ENCODE results near the gene KRTAP4-4.
"Not testable (repeated sequence)": the region's sequence is repeated elsewhere in the genome, so short reads cannot be mapped to it uniquely, and the experiment has no call there.

The KRTAP4-4 gene

GRCh38 chr17:41151525-41151924 is 9.0 kb downstream of the KRTAP4-4 start:
- TF ChIP-seq CTCF (conservative IDR thresholded peaks at IDR 0.05; ENCODE audit: low read depth, low read length), result no peak

GRCh38 chr17:41150026-41150425 is 10.5 kb downstream of the KRTAP4-4 start:
- no peaks in the 10 kb centered on the region for H4K20me1 ChIP-seq (ENCODE audit: insufficient read depth)
- no peak overlapping the region for H2AFZ ChIP-seq (ENCODE audit: low read depth)
- no peak overlapping the region for H3K4me2 ChIP-seq
- no peak overlapping the region for H3K4me3 ChIP-seq (IDR thresholded peaks at IDR 0.05; ENCODE audit: insufficient read depth, low read depth, low read length)
- H3K79me2 ChIP-seq (ENCODE audit: insufficient read depth, low read depth), result no peaks in the 10 kb centered on the region
- H3K9ac ChIP-seq, result no peak overlapping the region
- TF ChIP-seq CTCF (conservative IDR thresholded peaks at IDR 0.05; ENCODE audit: low read depth, low read length), result no peak
- H3K27me3 ChIP-seq (ENCODE audit: insufficient read depth, low read depth), result no peaks in the 10 kb centered on the region
- H3K36me3 ChIP-seq (ENCODE audit: insufficient read depth), result no peaks in the 10 kb centered on the region
- no peak overlapping the region for H3K27ac ChIP-seq
- H3K4me1 ChIP-seq (ENCODE audit: low read depth, poor library complexity, severe bottlenecking), result no peaks in the 10 kb centered on the region

More at GRCh38 chr17:41151525-41151924, 9.0 kb downstream of the KRTAP4-4 start:
- no peak overlapping the region for H2AFZ ChIP-seq (ENCODE audit: low read depth)
- H3K27me3 ChIP-seq (ENCODE audit: insufficient read depth, low read depth), result no peaks in the 10 kb centered on the region
- H3K9ac ChIP-seq, result no peak overlapping the region
- no peaks in the 10 kb centered on the region for H4K20me1 ChIP-seq (ENCODE audit: insufficient read depth)
- no peak overlapping the region for H3K27ac ChIP-seq
- H3K79me2 ChIP-seq (ENCODE audit: insufficient read depth, low read depth), result no peaks in the 10 kb centered on the region
- H3K4me2 ChIP-seq, result no peak overlapping the region
- no peaks in the 10 kb centered on the region for H3K4me1 ChIP-seq (ENCODE audit: low read depth, poor library complexity, severe bottlenecking)
- no peaks in the 10 kb centered on the region for H3K36me3 ChIP-seq (ENCODE audit: insufficient read depth)
- no peak overlapping the region for H3K4me3 ChIP-seq (IDR thresholded peaks at IDR 0.05; ENCODE audit: insufficient read depth, low read depth, low read length)

GRCh38 chr17:41149652-41149985 is 10.9 kb downstream of the KRTAP4-4 start, which contains the start of gene KRTAP4-5:
TSS of gene KRTAP4-5 (minus strand) at chr17:41149825. CDS start at chr17:41149767, 58 bp downstream.
- Histone ChIP-seq H3K36me3 (ENCODE audit: insufficient read depth) (no peaks in the 10 kb centered on the region), H3K4me2 (no peak within 1 kb of the TSS)
- no peak for TF ChIP-seq CTCF (conservative IDR thresholded peaks at IDR 0.05; ENCODE audit: low read depth, low read length)

GRCh38 chr17:41148971-41149651 is 11.4 kb downstream of the KRTAP4-4 start:
- H3K27me3 ChIP-seq (ENCODE audit: insufficient read depth, low read depth); H3K36me3 ChIP-seq (ENCODE audit: insufficient read depth); H2AFZ ChIP-seq (ENCODE audit: low read depth); H3K79me2 ChIP-seq (ENCODE audit: insufficient read depth, low read depth); H3K4me3 ChIP-seq (IDR thresholded peaks at IDR 0.05; ENCODE audit: insufficient read depth, low read depth, low read length); H3K9ac ChIP-seq; H3K4me1 ChIP-seq (ENCODE audit: low read depth, poor library complexity, severe bottlenecking); H4K20me1 ChIP-seq (ENCODE audit: insufficient read depth); H3K27ac ChIP-seq; H3K4me2 ChIP-seq: not testable (repeated sequence)

More at GRCh38 chr17:41149652-41149985, 10.9 kb downstream of the KRTAP4-4 start, which contains the start of gene KRTAP4-5:
- H3K9ac ChIP-seq, result no peak within 1 kb of the TSS
- no peaks in the 10 kb centered on the region for H3K27me3 ChIP-seq (ENCODE audit: insufficient read depth, low read depth)
- H3K4me1 ChIP-seq (ENCODE audit: low read depth, poor library complexity, severe bottlenecking), result no peaks in the 10 kb centered on the region
- H4K20me1 ChIP-seq (ENCODE audit: insufficient read depth), result no peaks in the 10 kb centered on the region
- no peak within 1 kb of the TSS for H2AFZ ChIP-seq (ENCODE audit: low read depth)
- no peaks in the 10 kb centered on the region for H3K79me2 ChIP-seq (ENCODE audit: insufficient read depth, low read depth)
- no peak within 1 kb of the TSS for H3K27ac ChIP-seq
- H3K4me3 ChIP-seq (IDR thresholded peaks at IDR 0.05; ENCODE audit: insufficient read depth, low read depth, low read length), result no peak within 1 kb of the TSS

GRCh38 chr17:41147531-41148204 is 12.9 kb downstream of the KRTAP4-4 start:
- Histone ChIP-seq H3K79me2 (ENCODE audit: insufficient read depth, low read depth) (no peaks in the 10 kb centered on the region), H4K20me1 (ENCODE audit: insufficient read depth) (no peaks in the 10 kb centered on the region), H3K9ac (no peak overlapping the region), H3K27me3 (ENCODE audit: insufficient read depth, low read depth) (no peaks in the 10 kb centered on the region), H3K27ac (no peak overlapping the region), H3K4me2 (no peak overlapping the region), H3K4me3 (IDR thresholded peaks at IDR 0.05; ENCODE audit: insufficient read depth, low read depth, low read length) (no peak overlapping the region), H2AFZ (ENCODE audit: low read depth) (no peak overlapping the region), H3K36me3 (ENCODE audit: insufficient read depth) (no peaks in the 10 kb centered on the region), H3K4me1 (ENCODE audit: low read depth, poor library complexity, severe bottlenecking) (no peaks in the 10 kb centered on the region)
- no peak for TF ChIP-seq CTCF (conservative IDR thresholded peaks at IDR 0.05; ENCODE audit: low read depth, low read length)
